ENCODE data around the gene MKX. TPM values are rescaled to one million over a fixed set of nuclear protein-coding genes. Genes with fewer than 3 reads are reported as not detected.

The MKX gene
- total RNA-seq, 1 donor from 2014 or later: 3.9 TPM

DNA sequence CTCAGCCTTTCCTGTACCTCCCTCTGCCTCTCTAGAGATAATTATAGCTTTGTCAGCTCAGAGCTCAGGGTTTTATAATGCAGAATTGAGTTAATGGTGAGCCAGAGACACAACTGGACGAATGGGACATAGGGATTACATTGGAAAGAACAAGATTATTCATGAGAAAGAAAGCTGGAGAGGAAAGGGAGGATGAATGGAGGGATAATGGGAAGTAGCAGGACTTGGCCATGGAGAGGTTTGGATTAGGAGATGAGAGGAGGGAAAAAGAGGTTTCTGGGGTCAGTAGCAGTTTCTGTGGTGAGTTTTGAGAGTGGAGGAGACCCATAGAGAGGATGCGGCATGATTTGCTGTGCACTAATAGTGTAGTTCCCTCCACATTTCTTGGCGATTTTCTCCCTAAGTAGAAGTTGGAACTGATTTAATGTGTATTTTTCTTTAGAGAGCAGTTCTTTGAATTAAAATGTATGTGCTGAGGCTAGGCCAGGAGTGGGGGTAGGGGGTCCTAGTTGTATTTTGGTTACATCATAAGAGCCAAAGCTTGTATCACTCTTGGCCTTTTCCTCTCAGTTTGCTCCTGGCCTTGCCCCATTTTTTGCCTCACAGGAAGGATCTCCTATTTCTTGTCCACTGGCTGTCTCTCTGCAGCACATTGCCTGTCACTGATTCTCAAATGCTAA lies 107.4 kb downstream of the MKX start:
- no peaks in the 10 kb centered on the region for H3K4me1 ChIP-seq (ENCODE audit: insufficient read depth, low read length)
- Mint-ChIP-seq H3K27me3 (ENCODE audit: low read depth, unreplicated experiment) (no peaks in the 10 kb centered on the region), H3K36me3 (ENCODE audit: low read depth, unreplicated experiment) (no peaks in the 10 kb centered on the region), H3K9me3 (ENCODE audit: unreplicated experiment) (peaks cover 4% of the 10 kb centered on the region), H3K27ac (ENCODE audit: unreplicated experiment) (no peak overlapping the region), H3K4me1 (ENCODE audit: low read depth, unreplicated experiment) (no peaks in the 10 kb centered on the region), H3K4me3 (ENCODE audit: unreplicated experiment) (no peak overlapping the region)
- DNase-seq (ENCODE audit: low read depth): no peak
- H3K27ac ChIP-seq (ENCODE audit: low read depth, low read length): no peak overlapping the region
- H3K9ac ChIP-seq (ENCODE audit: low read length): no peak overlapping the region
- H3K27me3 ChIP-seq (ENCODE audit: insufficient read depth, low read length): no peaks in the 10 kb centered on the region
- no peaks in the 10 kb centered on the region for H3K79me2 ChIP-seq (ENCODE audit: insufficient read depth, low read length)
- H3K9me3 ChIP-seq (ENCODE audit: insufficient read depth, low read depth, low read length): no peaks in the 10 kb centered on the region
- H3K4me2 ChIP-seq (ENCODE audit: low read length): no peak overlapping the region
- H4K20me1 ChIP-seq (ENCODE audit: insufficient read depth, low read length): no peaks in the 10 kb centered on the region
- TF ChIP-seq, protein P1, sequence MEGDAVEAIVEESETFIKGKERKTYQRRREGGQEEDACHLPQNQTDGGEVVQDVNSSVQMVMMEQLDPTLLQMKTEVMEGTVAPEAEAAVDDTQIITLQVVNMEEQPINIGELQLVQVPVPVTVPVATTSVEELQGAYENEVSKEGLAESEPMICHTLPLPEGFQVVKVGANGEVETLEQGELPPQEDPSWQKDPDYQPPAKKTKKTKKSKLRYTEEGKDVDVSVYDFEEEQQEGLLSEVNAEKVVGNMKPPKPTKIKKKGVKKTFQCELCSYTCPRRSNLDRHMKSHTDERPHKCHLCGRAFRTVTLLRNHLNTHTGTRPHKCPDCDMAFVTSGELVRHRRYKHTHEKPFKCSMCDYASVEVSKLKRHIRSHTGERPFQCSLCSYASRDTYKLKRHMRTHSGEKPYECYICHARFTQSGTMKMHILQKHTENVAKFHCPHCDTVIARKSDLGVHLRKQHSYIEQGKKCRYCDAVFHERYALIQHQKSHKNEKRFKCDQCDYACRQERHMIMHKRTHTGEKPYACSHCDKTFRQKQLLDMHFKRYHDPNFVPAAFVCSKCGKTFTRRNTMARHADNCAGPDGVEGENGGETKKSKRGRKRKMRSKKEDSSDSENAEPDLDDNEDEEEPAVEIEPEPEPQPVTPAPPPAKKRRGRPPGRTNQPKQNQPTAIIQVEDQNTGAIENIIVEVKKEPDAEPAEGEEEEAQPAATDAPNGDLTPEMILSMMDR (IDR thresholded peaks at IDR 0.05; ENCODE audit: insufficient read depth, low read depth, low read length): no peak
- H3K36me3 ChIP-seq (ENCODE audit: insufficient read depth, low read length): no peaks in the 10 kb centered on the region
- no peak overlapping the region for H2AFZ ChIP-seq (ENCODE audit: low read depth, low read length)
- no peak for FAIRE-seq
- no peak overlapping the region for H3K4me3 ChIP-seq (ENCODE audit: insufficient read depth, low read depth, low read length)

DNA sequence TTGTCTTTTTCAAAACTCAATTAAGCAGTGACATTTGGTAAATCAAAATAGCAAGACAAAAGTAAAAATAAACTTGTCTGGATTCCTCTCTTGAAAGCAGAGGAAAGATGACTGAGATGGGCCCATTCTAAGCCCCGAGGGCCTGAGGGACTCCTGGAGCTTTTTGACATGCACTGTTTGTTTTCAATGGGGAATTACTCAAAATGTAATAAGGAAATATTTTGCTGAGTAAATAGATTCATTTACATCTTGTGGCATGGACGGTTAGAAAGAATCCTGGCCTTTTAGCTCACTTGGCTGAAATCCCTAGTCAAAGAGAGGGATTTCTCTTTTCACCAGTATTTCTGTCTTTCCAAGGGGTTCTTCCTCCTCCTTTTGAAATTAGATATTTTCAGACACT lies 108.0 kb downstream of the MKX start:
- Mint-ChIP-seq H3K27ac (ENCODE audit: unreplicated experiment) (no peak overlapping the region), H3K27me3 (ENCODE audit: low read depth, unreplicated experiment) (no peaks in the 10 kb centered on the region), H3K36me3 (ENCODE audit: low read depth, unreplicated experiment) (no peaks in the 10 kb centered on the region), H3K9me3 (ENCODE audit: unreplicated experiment) (peaks cover 4% of the 10 kb centered on the region), H3K4me1 (ENCODE audit: low read depth, unreplicated experiment) (no peaks in the 10 kb centered on the region), H3K4me3 (ENCODE audit: unreplicated experiment) (no peak overlapping the region)
- no peaks in the 10 kb centered on the region for H3K79me2 ChIP-seq (ENCODE audit: insufficient read depth, low read length)
- no peaks in the 10 kb centered on the region for H3K9me3 ChIP-seq (ENCODE audit: insufficient read depth, low read depth, low read length)
- no peak overlapping the region for H2AFZ ChIP-seq (ENCODE audit: low read depth, low read length)
- H3K4me2 ChIP-seq (ENCODE audit: low read length): no peak overlapping the region
- TF ChIP-seq EZH2 (IDR thresholded peaks at IDR 0.05; ENCODE audit: insufficient read depth, low read length): no peak
- TF ChIP-seq, protein P1 (IDR thresholded peaks at IDR 0.05; ENCODE audit: insufficient read depth, low read depth, low read length): no peak
- no peak for DNase-seq (ENCODE audit: low read depth)
- no peaks in the 10 kb centered on the region for H4K20me1 ChIP-seq (ENCODE audit: insufficient read depth, low read length)
- H3K36me3 ChIP-seq (ENCODE audit: insufficient read depth, low read length): no peaks in the 10 kb centered on the region
- no peaks in the 10 kb centered on the region for H3K4me1 ChIP-seq (ENCODE audit: insufficient read depth, low read length)
- H3K9ac ChIP-seq (ENCODE audit: low read length): no peak overlapping the region
- no peak for FAIRE-seq
- H3K4me3 ChIP-seq (ENCODE audit: insufficient read depth, low read depth, low read length): no peak overlapping the region
- H3K27ac ChIP-seq (ENCODE audit: low read depth, low read length): no peak overlapping the region
- H3K27me3 ChIP-seq (ENCODE audit: insufficient read depth, low read length): no peaks in the 10 kb centered on the region

DNA sequence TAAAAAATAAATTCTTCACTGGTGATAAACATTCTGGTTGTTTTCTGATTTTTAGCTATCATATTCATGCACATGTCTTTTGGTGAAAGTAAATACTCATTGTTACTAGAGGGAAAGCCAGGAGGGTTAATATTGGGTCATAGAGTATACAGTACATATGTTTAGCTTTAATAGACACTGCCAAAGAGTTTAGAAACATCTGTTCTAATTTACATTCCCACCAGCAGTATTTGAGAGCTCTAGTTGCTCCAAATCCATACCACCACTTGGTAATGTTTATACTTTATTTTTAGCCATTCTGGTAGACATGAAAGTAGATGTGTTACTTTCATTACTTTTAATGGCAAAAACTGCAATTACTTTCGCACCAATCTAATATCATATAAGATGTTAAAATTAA lies 108.8 kb downstream of the MKX start:
- no peaks in the 10 kb centered on the region for H3K36me3 Mint-ChIP-seq (ENCODE audit: low read depth, unreplicated experiment)
- TF ChIP-seq, protein P1 (IDR thresholded peaks at IDR 0.05; ENCODE audit: insufficient read depth, low read depth, low read length): no peak
- TF ChIP-seq EZH2 (IDR thresholded peaks at IDR 0.05; ENCODE audit: insufficient read depth, low read length): no peak
- H3K4me1 Mint-ChIP-seq (ENCODE audit: low read depth, unreplicated experiment): no peaks in the 10 kb centered on the region
- H3K4me2 ChIP-seq (ENCODE audit: low read length): no peak overlapping the region
- H3K4me3 Mint-ChIP-seq (ENCODE audit: unreplicated experiment): no peak overlapping the region
- no peaks in the 10 kb centered on the region for H3K4me1 ChIP-seq (ENCODE audit: insufficient read depth, low read length)
- FAIRE-seq (no peak), DNase-seq (ENCODE audit: low read depth) (no peak)
- H3K36me3 ChIP-seq (ENCODE audit: insufficient read depth, low read length): no peaks in the 10 kb centered on the region
- H3K79me2 ChIP-seq (ENCODE audit: insufficient read depth, low read length): no peaks in the 10 kb centered on the region
- H3K9ac ChIP-seq (ENCODE audit: low read length): no peak overlapping the region
- no peak overlapping the region for H3K27ac ChIP-seq (ENCODE audit: low read depth, low read length)
- no peaks in the 10 kb centered on the region for H3K9me3 Mint-ChIP-seq (ENCODE audit: unreplicated experiment)
- H2AFZ ChIP-seq (ENCODE audit: low read depth, low read length): no peak overlapping the region
- no peak overlapping the region for H3K4me3 ChIP-seq (ENCODE audit: insufficient read depth, low read depth, low read length)
- H3K27me3 ChIP-seq (ENCODE audit: insufficient read depth, low read length): no peaks in the 10 kb centered on the region
- no peaks in the 10 kb centered on the region for H3K27me3 Mint-ChIP-seq (ENCODE audit: low read depth, unreplicated experiment)
- no peaks in the 10 kb centered on the region for H4K20me1 ChIP-seq (ENCODE audit: insufficient read depth, low read length)
- no peak overlapping the region for H3K27ac Mint-ChIP-seq (ENCODE audit: unreplicated experiment)
- no peaks in the 10 kb centered on the region for H3K9me3 ChIP-seq (ENCODE audit: insufficient read depth, low read depth, low read length)
